Rectal smooth muscle tissue (tissue), 1 donor: ENCODE measurements around the gene ANAPC10.

Experiments used
- H3K27ac ChIP-seq: one replicate; pipeline ENCODE4 v1.7.0; 2013; ENCODE audit warnings: low read depth, low read length, inconsistent platforms
- H3K27me3 ChIP-seq: one replicate; pipeline ENCODE4 v1.7.0; 2013; ENCODE audit warnings: low read length; ENCODE audit not compliant: control insufficient read depth, insufficient read depth
- H3K36me3 ChIP-seq: one replicate; pipeline ENCODE4 v1.7.0; 2013; ENCODE audit warnings: low read length; ENCODE audit not compliant: control insufficient read depth, insufficient read depth
- H3K4me1 ChIP-seq: one replicate; pipeline ENCODE4 v1.7.0; 2013; ENCODE audit warnings: low read length; ENCODE audit not compliant: control insufficient read depth, insufficient read depth
- H3K4me3 ChIP-seq: one replicate; pipeline ENCODE4 v1.7.0; 2013; ENCODE audit warnings: low read length
- H3K9ac ChIP-seq: one replicate; pipeline ENCODE4 v1.7.0; 2013; ENCODE audit warnings: low read length

Gene ANAPC10

DNA sequence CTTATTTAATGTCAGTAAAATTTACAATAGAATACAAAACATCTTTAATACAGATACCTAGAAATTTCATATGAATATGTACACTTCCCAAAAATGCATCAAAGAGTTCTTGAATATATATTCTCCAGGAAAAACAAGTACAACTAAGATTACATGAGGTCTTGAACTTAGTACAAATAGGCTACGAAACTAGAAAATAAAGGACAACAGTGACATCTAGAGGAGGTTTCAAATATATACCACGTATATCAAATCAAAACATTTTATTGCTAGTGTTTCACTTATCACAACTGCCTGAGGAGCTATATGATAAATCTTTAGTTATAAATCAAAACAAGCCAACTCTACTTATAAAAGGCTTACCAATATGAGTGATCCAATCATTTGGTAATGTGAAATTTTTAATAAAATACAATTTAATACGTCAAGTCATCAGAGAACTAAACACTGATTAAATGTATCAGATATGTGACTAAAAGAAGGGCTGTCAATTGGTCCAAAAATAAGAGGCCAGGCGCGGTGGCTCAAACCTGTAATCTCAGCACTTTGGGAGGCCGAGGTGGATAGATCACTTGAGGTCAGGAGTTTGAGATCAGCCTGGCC, 36.6 kb downstream of the ANAPC10 start:
- Histone ChIP-seq H3K4me3 (no peak overlapping the region), H3K27me3 (no peaks in the 10 kb centered on the region), H3K9ac (no peak overlapping the region), H3K36me3 (no peaks in the 10 kb centered on the region), H3K27ac (no peak overlapping the region), H3K4me1 (no peaks in the 10 kb centered on the region)

DNA sequence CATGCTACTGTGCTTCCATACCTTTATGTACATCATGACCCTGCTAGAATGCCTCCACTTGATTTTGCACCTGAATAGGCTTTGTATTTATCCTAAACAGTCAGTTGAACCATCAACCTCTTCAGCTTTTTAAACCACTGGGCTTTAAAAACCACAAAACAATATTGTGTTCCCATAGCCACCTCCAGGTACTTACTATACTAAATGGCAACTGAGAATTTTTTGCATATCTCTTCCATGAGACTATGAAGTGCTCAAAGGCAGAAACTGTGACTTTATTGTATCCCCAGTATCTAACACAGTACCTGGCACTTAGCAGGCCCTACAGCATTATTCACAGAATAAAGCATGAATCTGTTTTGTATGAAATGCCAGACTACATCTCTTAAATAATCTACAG, 39.7 kb downstream of the ANAPC10 start:
- Histone ChIP-seq H3K4me3 (no peak overlapping the region), H3K27ac (no peak overlapping the region), H3K4me1 (no peaks in the 10 kb centered on the region), H3K27me3 (no peaks in the 10 kb centered on the region), H3K9ac (no peak overlapping the region), H3K36me3 (no peaks in the 10 kb centered on the region)

DNA sequence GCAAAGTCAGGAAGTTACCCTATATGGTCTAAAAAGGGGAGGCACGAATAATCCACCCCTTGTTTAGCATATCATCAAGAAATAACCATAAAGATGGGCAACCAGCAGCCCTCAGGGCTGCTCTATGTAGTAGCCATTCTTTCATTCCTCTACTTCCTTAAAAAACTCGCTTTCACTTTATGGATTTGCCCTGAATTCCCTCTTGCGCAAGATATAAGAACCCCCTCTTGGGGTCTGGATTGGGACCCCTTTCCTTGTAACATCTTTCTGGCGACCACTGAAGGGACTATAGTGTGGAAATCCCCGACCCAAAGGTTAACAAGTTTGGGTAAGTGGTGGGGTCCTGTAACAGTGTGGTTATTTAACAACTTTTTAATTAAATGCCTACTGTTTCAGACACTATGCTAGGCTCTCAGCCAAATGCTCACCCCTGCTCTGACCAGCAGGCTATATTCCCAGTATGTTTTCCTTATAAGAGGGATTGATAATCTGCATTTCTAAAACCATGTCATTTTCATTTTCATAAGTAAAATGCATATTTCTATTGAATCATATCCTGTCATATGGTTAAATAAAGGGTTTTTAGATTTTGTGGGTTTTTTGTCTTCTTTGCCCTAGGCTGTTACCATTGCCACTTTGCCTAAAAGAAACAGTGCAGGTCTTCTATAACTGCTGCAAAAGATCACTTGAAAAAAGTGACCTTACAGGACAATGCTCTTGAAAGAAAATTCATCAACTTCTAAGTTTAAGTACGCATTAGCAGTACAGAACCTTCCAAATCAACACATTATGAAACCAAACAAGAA, 41.5 kb downstream of the ANAPC10 start:
- Histone ChIP-seq H3K27me3 (no peaks in the 10 kb centered on the region), H3K9ac (no peak overlapping the region), H3K4me1 (no peaks in the 10 kb centered on the region), H3K27ac (no peak overlapping the region), H3K4me3 (no peak overlapping the region), H3K36me3 (no peaks in the 10 kb centered on the region)

DNA sequence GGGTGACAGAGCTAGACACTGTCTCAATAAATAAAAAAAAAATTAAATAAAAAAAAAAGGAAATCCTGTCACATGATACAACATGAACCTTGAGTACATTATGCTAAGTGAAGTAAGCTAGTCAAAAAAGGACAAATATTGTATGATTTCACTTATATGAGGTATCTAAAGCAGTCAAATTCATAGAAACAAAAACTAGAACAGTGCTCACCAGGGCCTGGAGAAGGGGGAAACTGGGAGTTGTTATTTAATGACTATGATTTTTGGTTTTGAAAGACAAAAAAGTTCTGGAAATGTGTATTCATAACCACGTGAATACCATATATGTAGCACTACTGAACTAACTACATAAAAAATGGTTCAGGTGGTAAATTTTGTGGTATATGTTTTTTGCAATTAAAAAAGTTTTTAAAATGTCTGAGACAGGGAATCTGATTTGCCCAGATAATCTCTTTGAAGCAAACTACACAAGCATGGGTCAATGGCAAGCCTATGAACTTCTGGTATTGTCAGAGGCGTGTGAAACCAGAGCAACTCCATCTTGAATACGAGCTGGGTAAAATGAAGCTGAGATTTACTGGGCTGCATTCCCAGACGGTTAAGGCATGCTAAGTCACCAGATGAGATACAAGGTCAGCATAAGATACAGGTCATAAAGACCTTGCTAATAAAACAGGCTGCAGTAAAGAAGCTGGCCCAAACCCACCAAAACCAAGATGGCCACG, 42.3 kb downstream of the ANAPC10 start:
- H3K4me3 ChIP-seq = no peak overlapping the region
- H3K4me1 ChIP-seq = no peaks in the 10 kb centered on the region
- no peaks in the 10 kb centered on the region for H3K36me3 ChIP-seq
- H3K9ac ChIP-seq = no peak overlapping the region
- no peaks in the 10 kb centered on the region for H3K27me3 ChIP-seq
- H3K27ac ChIP-seq = no peak overlapping the region

DNA sequence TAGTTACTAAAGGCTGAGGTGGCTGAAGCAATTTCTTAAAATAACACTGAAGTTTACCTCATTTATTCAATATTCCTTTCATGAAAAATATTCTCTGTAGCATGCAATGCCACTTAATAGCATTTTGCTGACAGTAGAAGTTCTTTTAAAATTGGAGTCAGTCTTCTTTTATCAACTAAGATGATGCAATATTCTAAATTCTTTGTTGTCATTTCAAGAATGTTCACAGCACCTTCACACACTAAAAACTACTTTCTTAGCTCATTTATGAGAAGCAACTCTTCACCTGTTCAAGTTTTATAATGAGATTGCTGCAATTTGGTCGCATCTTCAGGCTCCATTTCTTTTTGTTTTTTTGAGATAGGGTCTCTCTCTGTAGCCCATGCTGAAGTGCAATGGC, 48.8 kb downstream of the ANAPC10 start:
- Histone ChIP-seq H3K4me1 (no peaks in the 10 kb centered on the region), H3K9ac (no peak overlapping the region), H3K27me3 (no peaks in the 10 kb centered on the region), H3K4me3 (no peak overlapping the region), H3K36me3 (no peaks in the 10 kb centered on the region), H3K27ac (no peak overlapping the region)

DNA sequence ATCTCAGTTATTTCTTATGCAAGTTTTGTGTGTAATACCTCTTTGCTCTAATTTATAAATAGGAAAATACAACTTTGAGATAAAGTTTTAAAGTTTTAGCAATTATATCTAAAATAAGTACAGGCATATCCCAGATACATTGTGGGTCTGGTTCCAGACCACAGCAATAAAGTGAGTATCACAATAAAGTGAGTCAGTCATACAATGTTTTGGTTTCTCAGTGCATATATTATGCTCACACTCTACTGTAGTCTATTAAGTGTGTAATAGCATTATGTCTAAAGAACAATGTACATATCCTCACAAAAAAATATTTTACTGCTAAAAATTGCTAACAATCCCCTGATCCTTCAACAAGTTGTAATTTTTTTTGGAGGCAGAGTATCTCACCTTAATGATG, 49.2 kb downstream of the ANAPC10 start:
- no peaks in the 10 kb centered on the region for H3K4me1 ChIP-seq

DNA sequence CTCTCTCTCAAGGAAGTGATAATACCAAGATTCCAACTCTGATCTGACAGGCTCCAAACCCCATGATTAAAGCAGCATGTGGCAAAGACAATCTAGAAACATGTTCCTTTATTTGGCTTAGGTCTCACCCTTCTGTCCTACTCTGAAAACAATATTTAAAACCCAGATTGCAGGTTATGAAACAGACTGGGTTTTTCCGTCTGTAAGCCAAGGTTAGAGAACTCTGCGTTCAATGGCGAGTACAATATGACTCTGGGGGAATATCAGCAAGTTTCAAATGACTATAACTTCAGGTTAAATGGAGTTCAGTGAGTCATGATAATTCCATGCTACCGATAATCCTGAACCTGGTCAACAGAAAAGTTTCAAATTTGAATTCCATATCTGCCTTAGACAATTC, 50.8 kb downstream of the ANAPC10 start:
- Histone ChIP-seq H3K9ac (no peak overlapping the region), H3K27ac (no peak overlapping the region), H3K4me1 (no peaks in the 10 kb centered on the region), H3K4me3 (no peak overlapping the region), H3K36me3 (no peaks in the 10 kb centered on the region), H3K27me3 (no peaks in the 10 kb centered on the region)

More for the DNA sequence above, 49.2 kb downstream of the ANAPC10 start:
- H3K4me3 ChIP-seq = no peak overlapping the region
- H3K27ac ChIP-seq = no peak overlapping the region
- no peak overlapping the region for H3K9ac ChIP-seq
- no peaks in the 10 kb centered on the region for H3K27me3 ChIP-seq
- no peaks in the 10 kb centered on the region for H3K36me3 ChIP-seq

DNA sequence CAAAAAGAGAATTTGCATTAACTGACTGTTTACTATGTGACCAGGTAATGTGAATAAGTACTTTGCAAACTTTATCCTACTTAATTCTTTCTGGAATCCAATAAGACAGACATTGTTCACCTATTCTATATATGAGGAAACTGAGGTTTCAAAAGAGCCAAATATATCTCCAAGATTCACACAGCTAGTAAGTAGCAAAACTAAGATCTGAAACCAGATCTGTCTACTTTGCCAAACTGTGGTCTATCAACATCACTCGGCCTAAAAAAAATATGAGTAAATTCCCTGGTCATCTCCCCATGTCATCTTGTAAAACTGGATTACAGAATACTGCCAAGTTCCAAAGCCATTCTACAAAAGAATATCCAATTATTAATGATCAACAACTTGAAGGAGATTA, 52.8 kb downstream of the ANAPC10 start:
- Histone ChIP-seq H3K4me1 (no peaks in the 10 kb centered on the region), H3K27ac (no peak overlapping the region), H3K4me3 (no peak overlapping the region), H3K9ac (no peak overlapping the region), H3K36me3 (no peaks in the 10 kb centered on the region), H3K27me3 (no peaks in the 10 kb centered on the region)

DNA sequence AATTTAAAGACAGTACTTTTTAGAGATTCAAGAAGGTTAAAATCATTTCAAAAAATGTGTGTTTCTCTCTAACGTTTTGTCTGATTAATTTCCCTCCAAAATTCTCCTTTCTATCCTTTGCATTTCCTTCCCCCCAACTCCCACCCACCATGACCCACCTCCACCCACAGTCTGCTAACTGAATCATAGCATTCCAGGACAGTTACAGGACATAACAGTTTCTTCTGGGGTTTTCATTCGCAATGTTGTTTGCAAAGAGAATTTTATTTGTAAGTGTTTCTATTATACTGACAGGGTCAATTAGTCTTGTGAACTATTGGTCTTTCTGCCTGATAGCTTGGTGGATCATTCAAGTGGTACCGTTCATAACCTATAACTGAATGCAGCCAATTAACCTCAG, 53.7 kb downstream of the ANAPC10 start:
- no peak overlapping the region for H3K9ac ChIP-seq
- no peak overlapping the region for H3K4me3 ChIP-seq
- no peaks in the 10 kb centered on the region for H3K27me3 ChIP-seq
- H3K27ac ChIP-seq = no peak overlapping the region
- no peaks in the 10 kb centered on the region for H3K4me1 ChIP-seq
- H3K36me3 ChIP-seq = no peaks in the 10 kb centered on the region

DNA sequence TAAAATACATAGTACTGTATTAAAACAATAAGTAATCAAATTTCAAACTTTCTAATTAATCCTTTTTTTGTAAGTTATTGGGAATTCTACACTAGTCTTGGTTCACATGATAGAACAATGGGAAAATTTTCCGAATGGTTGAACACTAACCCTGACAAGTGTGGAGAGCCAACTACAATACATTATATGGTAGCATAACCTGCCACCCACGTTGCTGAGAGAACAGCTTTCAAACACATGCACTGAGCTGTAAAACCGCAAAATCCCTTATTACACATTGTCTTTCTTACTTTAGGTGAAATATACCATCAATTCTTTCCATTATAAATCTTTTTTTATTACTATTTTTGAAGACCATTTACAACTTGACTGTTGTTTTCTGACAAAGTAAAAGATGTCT, 54.7 kb downstream of the ANAPC10 start:
- no peaks in the 10 kb centered on the region for H3K27me3 ChIP-seq
- no peak overlapping the region for H3K4me3 ChIP-seq
- no peak overlapping the region for H3K9ac ChIP-seq
- no peaks in the 10 kb centered on the region for H3K4me1 ChIP-seq
- H3K36me3 ChIP-seq = no peaks in the 10 kb centered on the region
- H3K27ac ChIP-seq = no peak overlapping the region

DNA sequence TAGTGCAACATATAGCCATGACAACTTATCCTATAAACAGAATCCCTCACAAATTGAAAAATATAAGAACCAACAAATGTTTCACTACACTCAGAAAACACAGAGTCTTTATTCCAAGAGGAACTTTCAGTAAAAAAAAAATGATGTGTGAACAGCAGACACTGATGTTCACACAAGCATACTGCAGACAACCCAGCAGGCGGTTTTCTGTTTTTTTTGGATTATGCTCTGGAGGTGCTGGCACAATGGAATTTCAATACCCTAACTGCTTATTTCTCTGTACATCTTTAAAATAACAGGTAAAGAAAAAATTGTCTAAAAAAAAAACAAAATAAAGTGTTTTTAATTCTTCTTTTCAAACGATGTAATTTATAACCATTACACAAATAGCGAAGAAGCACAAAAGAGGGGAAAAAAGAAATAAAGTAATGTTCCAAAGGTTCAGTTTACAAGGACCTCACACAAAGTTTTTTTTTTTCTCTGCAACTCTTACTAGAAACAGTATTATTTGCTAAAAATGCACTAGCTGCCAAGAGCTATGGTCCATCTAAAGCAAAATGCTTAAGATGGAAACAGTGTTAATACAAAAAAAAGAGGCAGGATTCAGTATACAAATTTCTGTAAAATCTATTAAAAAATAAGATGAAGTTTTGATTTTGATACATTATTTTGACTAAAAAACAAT, 55.3 kb downstream of the ANAPC10 start:
- no peaks in the 10 kb centered on the region for H3K36me3 ChIP-seq
- no peaks in the 10 kb centered on the region for H3K4me1 ChIP-seq
- H3K4me3 ChIP-seq = no peak overlapping the region
- H3K27me3 ChIP-seq = no peaks in the 10 kb centered on the region
- H3K9ac ChIP-seq = no peak overlapping the region
- H3K27ac ChIP-seq = no peak overlapping the region

DNA sequence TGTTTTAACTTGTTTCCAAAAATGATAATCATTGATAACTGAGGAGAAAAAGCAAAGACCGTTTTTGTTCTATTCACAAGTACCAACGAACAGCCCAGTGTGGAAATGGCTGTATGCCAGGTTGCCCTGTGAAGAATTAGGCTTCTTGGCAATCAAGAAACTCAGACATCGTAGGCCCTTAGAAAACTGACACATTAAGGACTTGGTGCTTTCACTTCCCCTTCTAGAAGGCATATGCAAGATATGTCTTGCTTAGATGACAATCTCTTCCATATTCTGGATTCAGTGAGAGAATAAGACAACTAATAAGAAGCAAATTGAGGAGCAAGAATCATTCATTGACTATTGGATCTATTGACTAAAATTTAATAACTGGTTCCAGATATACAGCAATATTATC, 56.6 kb downstream of the ANAPC10 start:
- Histone ChIP-seq H3K4me1 (no peaks in the 10 kb centered on the region), H3K4me3 (no peak overlapping the region), H3K9ac (no peak overlapping the region), H3K27me3 (no peaks in the 10 kb centered on the region), H3K36me3 (no peaks in the 10 kb centered on the region), H3K27ac (no peak overlapping the region)
